Activated T-cell treated with anti-CD3 and anti-CD28 coated beads, Interleukin-2, amount 50 U/mL, for 72 hours (primary cell): ENCODE measurements around the gene ME1. TPM values are rescaled to one million over a fixed set of nuclear protein-coding genes. Genes with fewer than 3 reads are reported as not detected.
"Not testable (repeated sequence)": the region's sequence is repeated elsewhere in the genome, so short reads cannot be mapped to it uniquely, and the experiment has no call there.

ENCODE experiments used
- ATAC-seq, 2 donors: fragments of 150-1000 bp; cut with Tn5 transposase; replicated peaks in 1 of 2; 2 replicates each; pipeline ENCODE4 v1.10.0; 2021; ENCODE audit warnings: moderate library complexity in 2 of 2, mild to moderate bottlenecking in 1 of 2
- DNase-seq, 2 donors: peaks; one replicate each; pipeline ENCODE4 v3.0.0; 2021 to 2022; ENCODE audit warnings: mixed read lengths in 1 of 2
- H3K27ac Mint-ChIP-seq: one replicate; pipeline ENCODE4 v1.8.0; 2022; ENCODE audit warnings: mild to moderate bottlenecking, moderate library complexity, mixed read lengths
- H3K27me3 Mint-ChIP-seq: one replicate; pipeline ENCODE4 v1.8.0; 2022; ENCODE audit warnings: low read depth, mixed read lengths
- H3K36me3 Mint-ChIP-seq, 2 donors: one replicate each; pipeline ENCODE4 v1.8.0; 2022; ENCODE audit warnings: mixed read lengths in 2 of 2, mild to moderate bottlenecking in 1 of 2; ENCODE audit not compliant: insufficient read depth in 2 of 2
- H3K4me1 Mint-ChIP-seq: one replicate; pipeline ENCODE4 v1.8.0; 2022; ENCODE audit warnings: low read depth, mixed read lengths
- H3K4me3 Mint-ChIP-seq, 2 donors: one replicate each; pipeline ENCODE4 v1.8.0; 2022; ENCODE audit warnings: mild to moderate bottlenecking in 2 of 2, mixed read lengths in 2 of 2, moderate library complexity in 2 of 2
- H3K9me3 Mint-ChIP-seq, 2 donors: one replicate each; pipeline ENCODE4 v1.8.0; 2022; ENCODE audit warnings: mixed read lengths in 2 of 2
- total RNA-seq, 2 donors: library from RNA; stranded (reverse); gene quantifications; one replicate each; pipeline ENCODE4 v1.2.3, GENCODE V29; 2022

Gene ME1
- total RNA-seq, 2 donors from 2014 or later: 0.32 TPM; not detected in 1

GRCh38 chr6:83461438-83461837 lies 30.6 kb upstream of the ME1 start:
- H3K27me3 Mint-ChIP-seq: no peaks in the 10 kb centered on the region
- ATAC-seq (no peak), DNase-seq (no peak)

DNA sequence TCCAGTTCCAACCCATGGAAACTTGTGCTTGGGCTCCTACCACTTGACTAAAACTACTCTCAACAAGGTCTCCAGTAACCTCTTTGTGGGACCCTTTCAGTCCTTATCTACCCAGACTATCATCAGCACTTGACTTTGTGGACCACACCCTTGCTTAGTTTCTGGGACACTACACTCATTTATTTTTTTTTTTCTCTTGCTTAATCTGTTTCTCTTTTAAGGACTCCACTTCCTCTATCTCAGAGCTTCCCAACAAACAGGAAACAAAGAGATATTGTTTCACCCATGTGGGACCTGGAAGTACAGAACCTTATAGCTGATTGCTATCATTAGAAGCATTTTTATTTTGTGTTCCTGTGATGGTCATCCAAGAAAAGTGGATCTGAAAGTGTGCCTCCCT lies 28.8 kb upstream of the ME1 start:
- H3K27ac Mint-ChIP-seq: no peak overlapping the region
- H3K4me1 Mint-ChIP-seq: no peaks in the 10 kb centered on the region
- H3K9me3 Mint-ChIP-seq: no peaks in the 10 kb centered on the region
- ATAC-seq: no peak
- no peak overlapping the region for H3K4me3 Mint-ChIP-seq
- H3K27me3 Mint-ChIP-seq: no peaks in the 10 kb centered on the region
- DNase-seq: no peak
- H3K36me3 Mint-ChIP-seq: no peaks in the 10 kb centered on the region

More at GRCh38 chr6:83461438-83461837, 30.6 kb upstream of the ME1 start:
- no peak overlapping the region for H3K27ac Mint-ChIP-seq
- no peaks in the 10 kb centered on the region for H3K4me1 Mint-ChIP-seq
- no peak overlapping the region for H3K4me3 Mint-ChIP-seq
- H3K9me3 Mint-ChIP-seq: no peaks in the 10 kb centered on the region
- H3K36me3 Mint-ChIP-seq: no peaks in the 10 kb centered on the region

- not testable (repeated sequence) for H3K4me1 Mint-ChIP-seq, H3K27ac Mint-ChIP-seq, H3K36me3 Mint-ChIP-seq, H3K9me3 Mint-ChIP-seq, ATAC-seq, H3K27me3 Mint-ChIP-seq, H3K4me3 Mint-ChIP-seq, DNase-seq
Observed at GRCh38 chr6:83450015-83450414, 19.2 kb upstream of the ME1 start.

DNA sequence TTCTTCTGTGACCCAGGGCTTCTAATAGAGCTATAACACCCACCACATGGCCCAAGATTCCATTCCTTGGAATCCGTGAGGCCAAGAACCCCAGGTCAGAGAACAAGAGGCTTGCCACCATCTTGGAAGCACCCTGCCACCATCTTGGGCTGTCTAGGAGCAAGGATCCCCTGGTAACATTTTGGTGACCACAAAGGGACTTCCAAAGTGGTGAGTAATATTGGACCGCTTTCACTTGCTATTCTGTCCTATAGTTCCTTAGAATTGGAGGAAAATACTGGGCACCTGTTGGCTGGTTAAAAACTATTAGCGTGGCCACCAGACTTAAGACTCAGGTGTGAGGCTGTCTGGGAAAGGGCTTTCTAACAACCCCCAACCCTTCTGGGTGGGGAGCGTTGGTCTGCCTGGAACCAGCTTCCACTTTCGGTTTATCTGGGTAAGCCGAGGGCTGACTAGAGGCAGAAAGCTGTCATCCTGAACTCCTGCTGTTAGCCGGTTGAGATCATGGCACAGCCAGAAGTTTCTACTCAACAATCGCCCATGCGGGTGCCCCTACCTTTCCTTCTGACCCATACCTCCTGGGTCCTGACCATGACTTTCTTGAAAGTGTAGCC lies 13.3 kb upstream of the ME1 start:
- ATAC-seq, H3K27me3 Mint-ChIP-seq, H3K4me3 Mint-ChIP-seq, DNase-seq, H3K9me3 Mint-ChIP-seq, H3K4me1 Mint-ChIP-seq, H3K27ac Mint-ChIP-seq, H3K36me3 Mint-ChIP-seq: not testable (repeated sequence)

- H3K36me3 Mint-ChIP-seq: no peaks in the 10 kb centered on the region
- ATAC-seq: no peak
- H3K27ac Mint-ChIP-seq: no peak overlapping the region
- no peak overlapping the region for H3K4me3 Mint-ChIP-seq
- DNase-seq: no peak
- no peaks in the 10 kb centered on the region for H3K4me1 Mint-ChIP-seq
- H3K9me3 Mint-ChIP-seq: peaks cover 0 to 4% of the 10 kb centered on the region in 2 donors
- H3K27me3 Mint-ChIP-seq: no peaks in the 10 kb centered on the region
Observed at GRCh38 chr6:83443516-83443915, 12.7 kb upstream of the ME1 start.

DNA sequence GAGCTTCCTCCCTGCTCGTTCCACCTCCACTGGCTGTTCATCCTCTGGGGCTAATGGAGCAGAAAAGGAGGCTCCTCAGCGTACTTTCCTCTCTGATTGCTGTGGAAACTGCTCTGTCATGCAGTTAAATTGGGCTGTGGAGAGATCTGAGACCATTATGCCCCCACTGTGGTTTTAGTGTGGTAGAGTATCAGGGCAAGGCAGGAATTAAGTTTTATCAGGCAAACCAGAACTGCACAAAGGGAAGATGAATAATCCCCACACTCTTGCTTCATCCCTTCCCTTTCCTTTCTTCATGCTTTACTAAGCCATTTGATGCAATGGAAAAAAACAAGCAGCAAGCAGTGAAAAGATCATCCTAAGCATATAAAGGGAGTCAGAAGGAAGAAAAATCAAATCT lies 11.9 kb upstream of the ME1 start:
- no peaks in the 10 kb centered on the region for H3K4me1 Mint-ChIP-seq
- H3K36me3 Mint-ChIP-seq: no peaks in the 10 kb centered on the region
- DNase-seq: no peak
- no peak overlapping the region for H3K4me3 Mint-ChIP-seq
- ATAC-seq: no peak
- H3K9me3 Mint-ChIP-seq: peaks cover 0 to 4% of the 10 kb centered on the region in 2 donors
- H3K27ac Mint-ChIP-seq: no peak overlapping the region
- H3K27me3 Mint-ChIP-seq: no peaks in the 10 kb centered on the region

DNA sequence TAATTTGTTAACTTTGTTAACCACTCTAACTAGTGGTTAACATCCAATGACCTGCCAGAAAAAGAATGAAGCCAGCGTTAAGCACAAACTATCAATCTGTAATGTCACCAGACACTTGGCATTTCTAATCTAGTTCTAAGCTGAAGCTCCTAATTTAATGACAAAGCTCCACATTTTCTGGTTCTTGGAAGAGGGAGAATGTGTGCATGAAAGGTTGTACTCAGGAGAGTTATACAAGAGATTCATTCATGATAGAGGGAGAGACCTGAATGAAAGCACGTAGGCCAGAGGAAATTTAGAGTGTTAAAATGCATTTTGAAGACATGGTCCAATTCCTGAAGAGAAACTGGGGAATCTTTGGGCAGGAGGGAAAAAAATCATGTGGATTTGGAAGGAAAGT lies 8.3 kb upstream of the ME1 start:
- no peak for ATAC-seq
- Mint-ChIP-seq H3K9me3 (peaks cover 0 to 3% of the 10 kb centered on the region in 2 donors), H3K27me3 (no peaks in the 10 kb centered on the region), H3K4me1 (no peaks in the 10 kb centered on the region), H3K4me3 (no peak overlapping the region), H3K27ac (no peak overlapping the region), H3K36me3 (no peaks in the 10 kb centered on the region)
- no peak for DNase-seq

- no peaks in the 10 kb centered on the region for H3K36me3 Mint-ChIP-seq
- DNase-seq (no peak), ATAC-seq (no peak)
- H3K4me3 Mint-ChIP-seq: no peak overlapping the region
- H3K4me1 Mint-ChIP-seq: no peaks in the 10 kb centered on the region
- no peak overlapping the region for H3K27ac Mint-ChIP-seq
- H3K9me3 Mint-ChIP-seq: no peaks in the 10 kb centered on the region
- peaks cover 9% of the 10 kb centered on the region for H3K27me3 Mint-ChIP-seq
Observed at GRCh38 chr6:83436674-83437073, 5.8 kb upstream of the ME1 start.

DNA sequence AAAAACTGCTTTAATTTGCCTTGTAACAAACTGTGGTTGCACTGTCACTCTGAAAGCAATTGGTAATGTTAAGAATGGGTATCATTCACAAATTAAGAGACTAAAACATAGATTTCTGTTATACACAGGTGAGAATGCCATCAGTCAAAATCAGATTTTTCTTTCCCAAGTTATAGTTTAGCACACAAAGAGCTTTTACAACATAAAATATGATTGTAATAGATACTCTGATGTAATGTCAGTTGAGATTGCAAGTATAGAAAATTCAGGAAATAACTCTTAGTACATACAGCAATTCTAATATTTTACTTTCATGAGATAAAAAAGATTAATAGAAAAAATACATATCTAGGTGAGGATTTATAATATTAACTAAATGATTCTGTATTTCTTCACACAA lies 2.3 kb upstream of the ME1 start:
- H3K4me3 Mint-ChIP-seq: no peak overlapping the region
- peaks cover 22% of the 10 kb centered on the region for H3K27me3 Mint-ChIP-seq
- H3K4me1 Mint-ChIP-seq: no peaks in the 10 kb centered on the region
- H3K36me3 Mint-ChIP-seq: no peaks in the 10 kb centered on the region
- ATAC-seq (no peak), DNase-seq (no peak)
- H3K27ac Mint-ChIP-seq: no peak overlapping the region
- no peaks in the 10 kb centered on the region for H3K9me3 Mint-ChIP-seq

- Mint-ChIP-seq H3K27me3 (peaks cover 22% of the 10 kb centered on the region), H3K9me3 (no peaks in the 10 kb centered on the region), H3K4me1 (no peaks in the 10 kb centered on the region), H3K4me3 (no peak overlapping the region), H3K36me3 (no peaks in the 10 kb centered on the region), H3K27ac (no peak overlapping the region)
- ATAC-seq (no peak), DNase-seq (no peak)
Observed at GRCh38 chr6:83432636-83433035, 1.8 kb upstream of the ME1 start.

DNA sequence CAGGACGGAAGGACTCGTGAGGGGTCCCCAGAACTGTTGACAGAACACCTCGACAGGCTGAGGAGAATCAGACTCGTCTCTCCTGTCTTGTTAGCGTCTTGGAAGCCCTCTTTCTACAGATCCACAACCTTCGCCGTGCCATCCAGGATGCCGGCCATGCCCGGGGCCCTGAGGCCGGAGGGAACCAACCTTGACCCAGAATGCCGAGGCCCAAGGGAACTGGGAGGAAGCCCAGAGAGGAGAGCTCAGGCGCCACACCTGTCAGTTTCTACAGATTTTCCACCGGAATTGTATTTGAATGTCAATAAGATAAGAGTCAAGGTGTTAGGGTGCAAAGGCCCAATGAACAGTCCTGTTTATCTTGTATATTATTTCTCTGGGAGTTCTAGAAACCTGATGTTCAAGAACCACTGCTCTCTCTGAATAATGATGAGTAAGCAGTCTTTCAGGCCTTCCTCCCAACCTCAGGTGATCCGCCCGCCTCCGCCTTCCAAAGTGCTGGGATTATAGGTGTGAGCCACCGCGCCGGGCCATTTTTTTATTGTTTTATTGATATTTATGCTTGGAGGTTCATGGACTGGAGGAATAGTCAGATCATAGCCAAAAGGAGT lies 799 bp upstream of the ME1 start:
- ATAC-seq: no peak
- peak overlapping the region in 1 of 2 donors; percentile 41 for H3K4me3 Mint-ChIP-seq
- H3K27me3 Mint-ChIP-seq: peaks cover 22% of the 10 kb centered on the region
- no peak overlapping the region for H3K27ac Mint-ChIP-seq
- H3K4me1 Mint-ChIP-seq: no peaks in the 10 kb centered on the region
- no peaks in the 10 kb centered on the region for H3K36me3 Mint-ChIP-seq
- H3K9me3 Mint-ChIP-seq: no peaks in the 10 kb centered on the region
- no peak for DNase-seq

- H3K36me3 Mint-ChIP-seq: no peaks in the 10 kb centered on the region
- H3K4me3 Mint-ChIP-seq: peak overlapping the region in 1 of 2 donors; percentile 67
- ATAC-seq (peak in 1 of 2 donors; percentile 21), DNase-seq (no peak)
- peaks cover 0 to 3% of the 10 kb centered on the region in 2 donors for H3K9me3 Mint-ChIP-seq
- peaks cover 22% of the 10 kb centered on the region for H3K27me3 Mint-ChIP-seq
- H3K27ac Mint-ChIP-seq: no peak overlapping the region
- H3K4me1 Mint-ChIP-seq: no peaks in the 10 kb centered on the region
Observed at GRCh38 chr6:83429857-83430610, 817 bp downstream of the ME1 start.

- H3K9me3 Mint-ChIP-seq: peaks cover 0 to 6% of the 10 kb centered on the region in 2 donors
- H3K27me3 Mint-ChIP-seq: peaks cover 22% of the 10 kb centered on the region
- no peak overlapping the region for H3K4me3 Mint-ChIP-seq
- no peaks in the 10 kb centered on the region for H3K36me3 Mint-ChIP-seq
- H3K4me1 Mint-ChIP-seq: no peaks in the 10 kb centered on the region
- ATAC-seq: no peak
- no peak overlapping the region for H3K27ac Mint-ChIP-seq
- no peak for DNase-seq
Observed at GRCh38 chr6:83429269-83429668, 1.6 kb downstream of the ME1 start.
